AG10803 (cell line): ENCODE results near the gene TAT.
"Not testable (repeated sequence)": the region's sequence is repeated elsewhere in the genome, so short reads cannot be mapped to it uniquely, and the experiment has no call there.

Experiments
- DNase-seq: peaks from one replicate; pipeline ENCODE4 v3.0.0; 2010; ENCODE audit warnings: low read depth
- H3K4me3 ChIP-seq: 2 replicates; pipeline ENCODE4 v1.5.1; 2011; ENCODE audit warnings: mild to moderate bottlenecking, low read length, control low read depth
- CTCF ChIP-seq: conservative IDR thresholded peaks from 2 replicates; pipeline ENCODE4 v1.5.1; 2011; ENCODE audit warnings: mild to moderate bottlenecking, low read length, control low read depth, inconsistent platforms

Gene TAT

GRCh38 chr16:71610936-71611871 lies 34.3 kb upstream of the TAT start:
- peak; percentile 20 for DNase-seq
- peak; percentile 81 for TF ChIP-seq CTCF
- H3K4me3 ChIP-seq = no peak overlapping the region

GRCh38 chr16:71610447-71610846 lies 33.6 kb upstream of the TAT start:
- no peak for DNase-seq
- no peak for TF ChIP-seq CTCF
- H3K4me3 ChIP-seq = no peak overlapping the region

- H3K4me3 ChIP-seq = no peak overlapping the region
- no peak for DNase-seq
- TF ChIP-seq CTCF = no peak
Observed at GRCh38 chr16:71609066-71609465, 32.2 kb upstream of the TAT start.

GRCh38 chr16:71600822-71601221 lies 23.9 kb upstream of the TAT start:
- no peak overlapping the region for H3K4me3 ChIP-seq
- no peak for TF ChIP-seq CTCF
- no peak for DNase-seq

- not testable (repeated sequence) for H3K4me3 ChIP-seq, DNase-seq
Observed at GRCh38 chr16:71598426-71598825, 21.5 kb upstream of the TAT start.

GRCh38 chr16:71595340-71595826 lies 18.5 kb upstream of the TAT start:
- DNase-seq, H3K4me3 ChIP-seq: not testable (repeated sequence)

- H3K4me3 ChIP-seq = no peak overlapping the region
- no peak for TF ChIP-seq CTCF
- no peak for DNase-seq
Observed at GRCh38 chr16:71594000-71594646, 17.2 kb upstream of the TAT start.
